ENCODE results near the gene FRMPD1.

DNA sequence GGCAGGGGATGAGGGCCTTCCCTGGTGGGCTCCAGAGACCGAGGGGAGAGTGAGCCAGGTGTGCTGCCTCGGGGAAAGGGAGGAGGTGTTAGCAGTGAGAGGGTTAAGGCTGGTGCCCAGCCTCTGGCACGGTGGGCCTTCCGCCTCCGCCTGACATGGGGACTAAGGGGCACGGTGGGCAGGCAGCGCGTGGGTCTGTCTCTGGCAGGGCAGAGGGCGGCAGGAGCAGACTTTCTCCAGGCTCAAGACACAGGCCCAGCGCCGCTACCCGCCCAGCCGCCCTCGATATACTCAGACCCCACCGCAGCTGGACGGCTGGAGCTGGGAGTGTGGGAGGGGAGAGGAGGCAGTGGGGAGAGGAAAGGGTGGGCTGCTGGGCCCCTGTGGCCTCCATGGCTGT, 14.9 kb upstream of the FRMPD1 start:
- TF ChIP-seq EZH2 (IDR thresholded peaks at IDR 0.05) (no peak), POLR2AphosphoS5 (IDR thresholded peaks at IDR 0.05; ENCODE audit: borderline replicate concordance, low read depth, low read length) (no peak), FOXP2 (optimal IDR thresholded peaks at IDR 0.05; ENCODE audit: control extremely low read depth, extremely low read length, insufficient read depth) (no peak)

Data from SK-N-MC (cell line).